Activated CD8-positive, alpha-beta memory T cell treated with anti-CD3 and anti-CD28 coated beads for 36 hours (primary cell): ENCODE measurements around the gene SLC35F1. TPM values are rescaled to one million over a fixed set of nuclear protein-coding genes. Genes with fewer than 3 reads are reported as not detected.

Experiments used
- CTCF ChIA-PET: fragments of 350-600 bp; sonication (Branson Sonifier 250); formaldehyde crosslinking; loops from one replicate; lab custom pipeline; 2021; ENCODE audit warnings: antibody characterized with exemption; lab: Charles Lee
- POLR2A ChIA-PET: fragments of 350-600 bp; sonication (Branson Sonifier 250); formaldehyde crosslinking; loops from one replicate; lab custom pipeline; 2021; ENCODE audit warnings: antibody characterized with exemption; lab: Charles Lee
- total RNA-seq, 2 experiments: library from RNA; stranded (reverse); gene quantifications; one replicate each; pipeline ENCODE4 v1.2.3, GENCODE V29; 2021

The SLC35F1 gene
- total RNA-seq, 2 experiments from 2014 or later: not detected

DNA sequence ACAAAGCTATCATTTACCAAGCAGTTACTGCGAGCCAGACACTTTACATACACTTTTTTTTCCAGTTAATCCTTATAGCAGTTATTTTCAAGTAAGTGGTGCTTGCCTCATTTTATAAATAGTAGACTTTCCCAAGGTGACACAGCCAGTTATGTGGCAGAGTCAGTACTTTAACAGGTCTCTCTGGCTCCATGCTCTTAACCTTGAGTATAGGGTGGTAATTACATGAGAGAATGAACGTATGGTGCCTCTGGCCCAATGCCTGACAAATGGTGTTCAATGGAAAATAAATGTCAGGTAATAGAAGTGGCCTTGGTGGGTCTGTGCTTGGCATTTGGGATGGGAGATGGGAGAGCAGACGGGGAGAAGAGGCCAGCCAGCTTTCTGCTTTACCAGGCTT is 316.3 kb downstream of the SLC35F1 start:
- POLR2A ChIA-PET: no interaction called here
- CTCF ChIA-PET: no interaction called here

DNA sequence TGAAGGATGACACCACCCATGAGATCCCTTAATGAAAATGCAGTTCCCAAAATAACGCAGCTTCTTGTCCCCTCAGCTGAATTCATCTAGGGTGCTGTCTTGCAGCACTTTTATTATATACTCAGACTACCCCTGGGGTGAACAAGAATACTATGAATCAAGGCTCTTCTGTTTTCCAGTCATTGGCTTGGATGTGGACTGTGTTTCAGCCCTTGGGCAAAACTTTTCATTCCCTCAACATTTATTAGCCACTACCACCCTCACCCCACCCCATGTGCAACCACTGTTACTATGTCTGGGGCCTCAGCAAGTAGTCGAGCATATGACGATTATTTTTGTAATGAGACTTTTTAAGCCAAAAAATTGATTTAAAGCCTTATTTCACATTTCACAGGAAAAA is 321.8 kb downstream of the SLC35F1 start:
- CTCF ChIA-PET: no interaction called here
- POLR2A ChIA-PET: no interaction called here

DNA sequence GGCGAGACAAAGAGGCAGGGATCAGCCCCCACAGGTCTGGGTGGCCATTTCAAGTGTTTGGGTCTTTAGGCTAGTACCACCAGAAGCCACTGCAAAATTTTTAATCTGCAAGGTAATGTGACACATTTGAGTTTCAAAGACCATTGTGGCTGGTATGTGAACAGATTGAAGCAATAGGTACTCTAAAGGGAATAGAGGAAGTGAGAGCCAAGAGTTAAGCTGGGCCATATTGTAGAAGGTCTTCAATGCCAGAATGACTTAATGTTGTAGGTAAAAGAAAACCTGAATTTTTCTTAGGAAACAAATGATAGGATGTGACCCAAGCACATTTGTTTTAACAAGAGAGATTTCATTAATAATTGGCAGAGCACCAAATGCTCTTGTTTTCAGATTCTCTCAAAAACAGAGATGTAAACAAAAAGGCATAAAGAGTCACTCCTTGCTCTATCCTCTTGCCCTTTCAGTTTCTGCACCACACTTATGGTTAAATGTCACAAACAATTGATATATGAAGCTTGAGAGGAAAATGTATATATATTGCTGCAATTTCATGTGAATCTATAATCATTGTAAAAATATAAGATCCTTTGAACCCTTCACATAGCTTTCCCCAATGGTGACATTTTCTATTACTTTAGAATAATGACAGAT is 333.9 kb downstream of the SLC35F1 start:
- ChIA-PET CTCF (no interaction called here), POLR2A (interaction anchor here (0.6 kb wide), 1 partner anchor 122 kb away, joined by 4 read pairs; no protein-coding TSS in a partner anchor)

DNA sequence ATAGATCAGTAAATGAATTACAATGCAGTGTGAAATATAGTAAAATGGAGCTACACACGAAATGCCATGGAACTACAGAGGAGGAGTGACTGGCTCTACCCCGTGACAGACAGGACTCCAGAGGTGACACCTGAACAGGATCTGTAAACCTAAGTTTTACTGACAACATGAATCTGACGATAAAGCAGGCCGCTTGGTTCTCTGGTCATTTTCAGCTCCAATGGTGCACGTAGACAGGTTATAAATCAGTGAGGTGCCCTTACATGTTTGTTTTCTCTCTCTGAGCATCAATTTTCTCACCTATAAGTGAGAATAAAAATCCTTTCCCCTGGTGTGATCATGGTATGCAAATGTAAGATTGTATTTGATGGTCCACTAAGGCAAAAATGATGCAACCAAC is 339.3 kb downstream of the SLC35F1 start:
- ChIA-PET CTCF (no interaction called here), POLR2A (no interaction called here)

DNA sequence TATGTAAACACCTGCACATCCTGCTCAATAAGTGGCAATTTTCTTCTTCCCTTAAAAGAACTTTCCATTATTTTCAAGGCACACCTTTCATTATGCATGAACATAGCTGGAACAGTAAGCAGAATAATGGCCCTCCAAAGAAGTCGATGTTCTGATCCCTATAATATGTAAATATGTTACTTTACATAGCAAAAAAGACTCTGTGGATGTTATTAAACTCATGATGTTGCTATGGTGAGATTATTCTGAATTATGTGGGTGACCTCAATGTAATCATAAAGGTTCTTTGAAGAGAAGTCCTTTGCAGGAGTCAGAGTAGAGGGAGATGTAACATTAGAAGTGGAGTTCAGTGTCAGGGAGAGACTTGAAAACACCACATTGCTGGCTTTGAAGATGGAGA is 341.1 kb downstream of the SLC35F1 start:
- CTCF ChIA-PET: no interaction called here

DNA sequence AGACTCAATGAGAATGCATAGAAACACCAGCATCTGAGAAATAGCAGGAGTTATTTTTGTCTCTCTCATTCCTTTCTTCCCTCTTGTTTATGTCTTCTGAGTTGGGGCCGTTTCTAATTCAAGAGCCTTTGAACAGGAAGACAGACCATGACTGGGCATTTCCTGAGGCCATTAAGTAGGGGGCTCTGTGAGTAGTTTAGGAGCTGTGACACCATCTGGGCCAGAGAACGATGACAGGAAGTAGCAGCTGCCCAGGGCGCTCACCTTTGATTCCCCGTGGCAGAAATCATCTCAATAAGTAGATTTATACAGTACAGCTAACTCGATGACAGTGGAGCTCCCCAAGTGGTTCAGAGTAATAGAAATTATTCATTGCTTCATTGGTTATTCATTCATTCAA is 342.6 kb downstream of the SLC35F1 start:
- ChIA-PET CTCF (no interaction called here), POLR2A (no interaction called here)

More for the DNA sequence above, 341.1 kb downstream of the SLC35F1 start:
- POLR2A ChIA-PET: no interaction called here

DNA sequence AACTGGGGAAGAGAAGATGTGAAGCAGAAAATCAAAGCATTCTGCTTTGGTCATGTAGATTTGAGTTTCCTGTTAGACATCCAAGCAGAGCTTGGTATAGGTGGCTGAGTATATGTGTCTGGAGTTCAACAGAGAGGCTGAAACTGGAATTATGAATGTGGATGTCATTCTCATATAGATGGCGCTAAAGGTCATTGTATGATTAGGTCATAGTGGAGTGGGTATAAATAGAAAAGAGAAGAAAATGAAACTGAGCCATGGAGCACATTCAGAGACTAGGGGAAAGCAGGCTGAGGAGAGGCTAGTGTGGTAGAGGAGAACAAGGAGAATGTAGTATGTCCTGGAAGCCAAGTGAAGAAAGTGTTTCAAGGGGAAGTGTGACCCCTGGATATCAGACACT is 345.4 kb downstream of the SLC35F1 start:
- POLR2A ChIA-PET: no interaction called here
- CTCF ChIA-PET: no interaction called here

DNA sequence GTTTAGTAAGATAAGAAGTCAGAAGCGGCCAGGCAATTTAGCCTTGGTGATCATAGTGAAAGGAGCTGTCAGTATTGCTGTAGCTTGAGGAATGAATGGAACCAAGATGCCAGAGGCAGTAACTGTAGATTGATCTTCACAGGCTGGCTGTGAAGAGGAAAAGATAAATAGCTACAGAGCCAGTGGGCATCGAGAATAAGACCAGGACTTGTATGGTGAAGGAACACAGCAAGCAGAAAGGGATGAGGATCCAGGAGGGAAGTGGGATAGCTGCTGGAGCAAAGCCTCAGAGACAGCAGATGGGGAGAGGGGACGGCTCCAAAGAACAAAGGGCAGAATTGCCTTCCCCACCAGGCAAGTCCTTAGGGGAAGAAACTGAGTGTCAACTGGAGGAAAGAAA is 346.7 kb downstream of the SLC35F1 start:
- ChIA-PET POLR2A (no interaction called here), CTCF (no interaction called here)

DNA sequence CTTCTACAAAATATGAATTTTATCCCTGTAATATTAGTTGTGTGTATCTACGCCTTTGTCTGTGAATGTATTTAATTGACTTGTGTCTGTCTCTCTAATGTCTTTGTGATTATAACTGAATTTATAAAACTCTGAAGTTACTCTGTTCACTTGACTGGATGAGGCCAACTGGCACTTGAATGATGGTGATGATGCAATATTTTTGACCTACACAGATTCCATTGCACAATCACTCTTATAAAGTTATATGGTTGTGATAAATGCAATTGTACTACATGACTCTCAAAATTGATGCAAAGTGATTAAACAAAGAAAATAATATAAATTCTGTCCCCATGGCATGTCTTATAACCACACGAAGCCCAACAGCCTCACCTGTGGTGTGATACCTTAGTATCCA is 353.8 kb downstream of the SLC35F1 start:
- POLR2A ChIA-PET: no interaction called here

DNA sequence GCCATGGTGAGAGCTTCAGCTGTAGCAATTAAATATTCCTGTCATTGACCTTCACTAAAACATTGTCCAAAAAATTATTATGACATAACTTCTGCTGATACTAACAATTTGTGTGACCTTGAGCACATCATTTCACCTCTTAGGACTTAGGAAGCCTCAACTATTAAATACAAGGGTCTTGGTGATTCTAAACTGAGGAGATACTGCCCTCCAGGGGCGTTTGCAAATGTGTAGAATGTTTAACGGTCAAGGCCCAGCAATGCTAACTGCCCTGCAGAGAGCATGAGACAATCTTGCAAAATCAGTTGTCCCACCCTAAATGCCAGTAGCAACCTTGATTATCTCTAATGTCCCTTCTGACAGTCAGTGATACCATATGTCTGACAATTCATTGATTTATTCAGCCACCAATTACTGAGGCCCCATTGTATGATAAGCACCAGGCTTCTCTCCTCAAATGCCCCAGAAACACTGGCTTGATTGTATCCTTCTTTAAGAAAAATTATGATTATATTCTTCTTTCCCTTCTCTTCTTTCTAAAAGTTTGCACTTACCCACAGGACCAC is 356.9 kb downstream of the SLC35F1 start:
- POLR2A ChIA-PET: no interaction called here

More for the DNA sequence above, 353.8 kb downstream of the SLC35F1 start:
- CTCF ChIA-PET: no interaction called here

DNA sequence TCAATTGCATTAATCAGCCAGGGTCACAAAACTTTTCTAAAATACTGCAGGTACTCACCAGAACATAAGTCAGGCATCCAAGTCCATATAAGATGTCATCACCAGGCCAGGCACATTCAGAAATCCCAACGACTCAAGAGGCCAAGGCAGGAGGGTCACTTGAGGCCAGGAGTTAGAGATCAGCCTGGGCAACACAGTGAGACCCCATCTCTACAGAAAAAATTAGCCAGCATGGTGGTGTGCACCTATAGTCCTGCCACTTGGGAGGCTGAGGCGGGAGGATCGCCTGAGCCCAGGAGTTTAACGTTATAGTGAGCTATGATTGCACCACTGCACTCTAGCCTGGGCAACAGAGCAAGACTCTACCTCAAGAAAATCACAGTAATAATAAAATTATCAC is 362.6 kb downstream of the SLC35F1 start:
- ChIA-PET CTCF (no interaction called here), POLR2A (no interaction called here)

More for the DNA sequence above, 356.9 kb downstream of the SLC35F1 start:
- CTCF ChIA-PET: no interaction called here

DNA sequence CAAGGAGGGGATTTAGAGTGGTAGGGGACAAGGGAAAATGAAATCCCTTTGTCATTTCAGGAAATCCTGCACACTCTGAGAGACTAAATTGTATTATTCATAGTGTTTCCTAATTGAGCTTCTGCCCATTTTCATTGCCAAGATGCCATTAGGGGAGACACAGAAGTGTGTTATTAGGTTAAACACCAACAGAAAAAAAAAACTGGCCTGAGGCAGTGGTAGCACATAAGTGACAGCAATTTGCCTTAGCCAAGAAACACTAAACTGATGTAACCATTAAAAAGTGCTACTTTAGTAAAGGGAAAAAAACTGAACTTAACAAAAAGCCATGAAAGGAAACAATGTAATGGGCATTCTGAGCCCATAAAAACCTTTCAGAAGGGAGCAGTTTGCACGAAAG is 370.6 kb downstream of the SLC35F1 start:
- POLR2A ChIA-PET: interaction anchor here (0.5 kb wide), 1 partner anchor 328 kb away, joined by 7 read pairs; no protein-coding TSS in a partner anchor
- CTCF ChIA-PET: no interaction called here

DNA sequence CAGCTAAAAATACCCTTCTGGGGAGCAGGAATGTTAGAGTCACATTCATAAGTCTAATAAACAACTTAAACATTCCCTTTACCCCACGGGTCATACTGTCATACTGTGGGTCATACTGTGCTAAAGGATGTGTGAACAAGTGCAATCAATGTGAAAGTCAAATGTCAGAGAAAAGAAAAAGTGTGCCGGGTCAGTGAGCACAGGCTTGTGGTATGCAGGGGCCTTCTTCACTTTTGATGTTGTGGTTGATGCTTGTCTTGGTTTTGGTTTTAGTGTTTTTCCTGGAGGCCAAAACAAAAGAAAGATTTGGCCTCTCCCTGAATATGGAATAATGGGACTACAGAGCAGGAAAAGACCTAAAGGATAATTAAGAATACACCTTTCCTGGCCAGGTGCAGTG is 373.1 kb downstream of the SLC35F1 start:
- ChIA-PET CTCF (interaction anchor here (1.5 kb wide), 1 partner anchor 17 kb away, joined by 3 read pairs; no protein-coding TSS in a partner anchor), POLR2A (no interaction called here)

DNA sequence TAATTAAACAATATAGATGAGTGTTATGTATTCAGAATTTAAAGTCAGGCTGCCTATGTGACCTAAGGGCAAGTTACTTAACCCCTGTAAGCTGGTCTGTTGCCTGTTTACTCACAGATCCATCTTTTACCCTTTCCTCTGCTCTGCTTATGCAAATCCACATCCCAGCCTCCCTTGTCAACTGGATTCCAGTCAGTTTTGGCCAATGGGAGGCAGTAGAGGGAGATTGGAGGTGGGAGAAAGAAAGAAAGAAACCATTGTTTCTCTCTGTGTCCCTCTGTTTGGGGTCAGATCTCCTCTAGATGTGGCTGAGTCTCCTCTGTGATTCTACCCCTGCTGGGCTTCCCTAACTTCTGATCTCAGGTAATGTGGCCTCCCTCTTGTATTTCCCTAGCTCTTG is 374.2 kb downstream of the SLC35F1 start:
- CTCF ChIA-PET: no interaction called here
- POLR2A ChIA-PET: no interaction called here

DNA sequence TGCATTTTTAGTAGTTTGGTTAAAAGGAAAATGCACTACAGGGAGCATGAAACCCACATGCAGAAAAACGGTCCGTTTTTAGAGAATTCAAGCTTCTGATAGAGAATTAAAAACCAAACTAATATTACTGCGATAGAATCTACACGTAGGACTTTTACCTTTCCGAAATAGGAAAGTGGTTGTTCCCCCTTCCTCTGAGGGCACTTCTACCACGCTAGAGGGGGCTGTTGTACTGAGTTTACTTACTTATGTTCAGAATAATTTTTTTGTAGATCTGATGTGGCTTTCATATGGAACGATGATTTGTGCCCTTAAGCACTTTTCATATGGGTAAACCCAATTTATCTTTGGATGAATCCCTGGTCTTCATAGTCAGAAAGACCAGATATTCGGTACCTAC is 376.7 kb downstream of the SLC35F1 start:
- ChIA-PET CTCF (no interaction called here), POLR2A (no interaction called here)

DNA sequence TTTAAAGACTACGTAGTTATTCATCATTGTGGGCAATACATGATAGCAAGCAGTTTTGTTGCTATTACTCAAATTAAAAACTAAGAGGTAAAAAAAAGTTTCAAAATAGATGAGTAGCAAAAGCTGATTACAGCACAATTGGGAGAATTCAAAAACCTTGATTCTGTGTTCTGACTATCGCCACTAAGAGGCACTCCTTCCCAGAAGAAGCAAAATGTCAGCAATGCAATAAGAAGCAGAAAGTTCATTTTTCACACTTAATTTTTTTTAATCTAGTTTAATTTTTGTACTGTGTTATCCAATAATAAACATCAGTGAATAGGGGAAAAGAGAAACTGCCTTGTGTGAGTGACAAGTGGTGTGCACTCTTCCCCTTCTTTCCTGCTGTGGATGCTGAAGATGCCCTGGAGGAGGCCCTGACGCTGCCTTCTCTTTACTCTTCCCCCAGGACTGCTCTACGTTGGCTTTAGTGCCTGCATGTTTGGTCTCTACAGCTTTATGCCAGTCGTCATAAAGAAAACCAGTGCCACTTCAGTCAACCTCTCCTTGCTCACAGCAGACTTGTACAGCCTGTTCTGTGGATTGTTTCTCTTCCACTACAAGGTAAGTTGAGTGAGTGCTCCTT is 377.8 kb downstream of the SLC35F1 start:
- POLR2A ChIA-PET: no interaction called here
- CTCF ChIA-PET: no interaction called here

DNA sequence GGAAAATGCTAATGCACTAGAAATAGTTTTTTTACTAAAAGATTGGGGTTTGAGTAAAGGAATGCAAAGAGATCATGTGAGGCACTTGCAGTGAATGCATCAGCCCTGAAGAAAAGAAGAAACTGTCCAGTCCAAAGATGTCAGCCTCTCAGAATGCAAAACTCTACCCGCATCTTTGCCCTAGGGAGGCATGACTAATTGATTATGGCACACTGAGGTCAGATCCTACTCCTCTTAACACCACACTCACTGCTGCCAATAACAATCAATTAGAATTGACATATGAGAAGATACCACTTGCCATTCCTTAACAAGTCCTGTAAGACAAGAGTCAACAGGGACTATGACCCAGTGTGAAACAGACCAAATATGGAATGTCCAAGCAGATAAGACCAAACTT is 378.7 kb downstream of the SLC35F1 start:
- ChIA-PET CTCF (interaction anchor here (1.0 kb wide), 1 partner anchor 483 kb away, joined by 3 read pairs; no protein-coding TSS in a partner anchor), POLR2A (no interaction called here)

DNA sequence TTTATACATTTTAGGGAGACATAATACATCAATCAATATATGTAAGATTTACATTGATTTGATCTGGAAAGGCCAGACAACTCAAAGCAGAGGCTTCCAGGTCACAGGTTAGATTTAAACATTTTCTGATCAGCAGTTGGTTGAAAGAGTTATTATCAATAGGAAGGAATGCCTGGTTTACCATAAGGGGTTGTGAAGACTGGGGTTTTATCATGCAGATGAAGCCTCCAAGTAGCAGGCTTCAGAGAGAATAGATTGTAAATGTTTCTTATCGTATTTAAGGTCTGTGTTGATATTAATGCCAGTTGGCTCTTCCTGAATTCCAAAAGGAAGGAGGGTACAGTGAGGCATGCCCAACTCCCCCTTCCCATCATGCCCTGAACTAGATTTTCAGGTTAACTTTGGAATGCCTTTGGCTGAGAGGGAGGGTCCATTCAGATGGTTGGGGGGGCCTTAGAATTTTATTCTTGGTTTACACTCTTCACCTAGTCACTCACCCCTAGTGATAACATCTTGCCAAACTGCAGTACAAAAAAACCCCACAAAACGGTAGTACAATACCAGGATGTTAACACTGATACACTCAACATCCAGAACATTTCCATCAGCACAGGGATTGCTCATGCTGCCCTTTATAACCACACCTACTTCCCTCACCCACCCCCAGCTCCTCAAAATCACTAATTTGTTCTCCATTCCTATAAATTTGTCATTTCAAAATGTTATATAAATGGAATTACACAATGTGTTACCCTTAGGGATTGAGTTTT is 381.5 kb downstream of the SLC35F1 start:
- ChIA-PET CTCF (no interaction called here), POLR2A (no interaction called here)

DNA sequence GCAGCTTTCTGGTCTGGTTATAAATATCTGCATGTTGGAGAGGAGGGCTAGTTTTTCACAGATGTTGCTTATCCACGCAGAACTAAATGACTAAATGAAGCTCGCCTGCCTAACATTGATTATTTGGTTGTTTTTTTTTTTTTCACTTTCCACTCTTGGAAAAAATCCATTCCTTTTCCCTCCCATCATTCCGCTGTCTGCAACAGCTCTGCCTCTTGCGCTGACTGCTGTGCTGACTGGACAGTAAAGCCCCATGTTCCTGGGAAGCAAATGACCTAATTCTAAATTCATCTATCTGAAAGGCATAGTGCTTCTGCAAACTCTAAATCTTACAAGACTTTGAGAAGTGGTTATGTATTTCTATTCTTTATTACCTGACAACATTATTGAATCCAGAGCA is 385.5 kb downstream of the SLC35F1 start:
- ChIA-PET CTCF (no interaction called here), POLR2A (no interaction called here)

DNA sequence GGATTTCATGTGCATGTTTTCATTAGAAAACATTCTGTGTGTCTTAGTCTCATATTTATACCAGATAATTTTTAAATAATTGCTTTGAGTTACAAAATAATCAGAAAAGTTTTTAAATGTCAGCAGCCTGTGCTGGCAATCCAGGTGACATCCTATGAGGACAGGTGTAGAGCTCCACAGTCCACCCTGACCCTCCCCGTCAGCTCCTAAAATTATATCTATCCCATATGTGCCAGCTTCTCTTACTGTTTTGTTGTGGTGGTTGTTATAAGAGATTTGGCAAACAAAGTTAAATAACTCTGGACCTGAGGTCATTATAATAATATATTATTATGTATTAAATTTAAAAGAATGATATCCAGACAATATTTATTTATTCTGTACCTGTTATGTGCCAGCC is 387.8 kb downstream of the SLC35F1 start:
- CTCF ChIA-PET: no interaction called here
- POLR2A ChIA-PET: no interaction called here
